NCI-H2081 treated with DMSO at 0.1 percent for 48 hours (cell line): ENCODE data around the gene UNC119B.
"Not testable (repeated sequence)": the region's sequence is repeated elsewhere in the genome, so short reads cannot be mapped to it uniquely, and the experiment has no call there.

ENCODE experiments used
- DNase-seq: peaks from one replicate; lab custom pipeline; 2025; lab: John Stamatoyannopoulos, UW

The UNC119B gene

DNA sequence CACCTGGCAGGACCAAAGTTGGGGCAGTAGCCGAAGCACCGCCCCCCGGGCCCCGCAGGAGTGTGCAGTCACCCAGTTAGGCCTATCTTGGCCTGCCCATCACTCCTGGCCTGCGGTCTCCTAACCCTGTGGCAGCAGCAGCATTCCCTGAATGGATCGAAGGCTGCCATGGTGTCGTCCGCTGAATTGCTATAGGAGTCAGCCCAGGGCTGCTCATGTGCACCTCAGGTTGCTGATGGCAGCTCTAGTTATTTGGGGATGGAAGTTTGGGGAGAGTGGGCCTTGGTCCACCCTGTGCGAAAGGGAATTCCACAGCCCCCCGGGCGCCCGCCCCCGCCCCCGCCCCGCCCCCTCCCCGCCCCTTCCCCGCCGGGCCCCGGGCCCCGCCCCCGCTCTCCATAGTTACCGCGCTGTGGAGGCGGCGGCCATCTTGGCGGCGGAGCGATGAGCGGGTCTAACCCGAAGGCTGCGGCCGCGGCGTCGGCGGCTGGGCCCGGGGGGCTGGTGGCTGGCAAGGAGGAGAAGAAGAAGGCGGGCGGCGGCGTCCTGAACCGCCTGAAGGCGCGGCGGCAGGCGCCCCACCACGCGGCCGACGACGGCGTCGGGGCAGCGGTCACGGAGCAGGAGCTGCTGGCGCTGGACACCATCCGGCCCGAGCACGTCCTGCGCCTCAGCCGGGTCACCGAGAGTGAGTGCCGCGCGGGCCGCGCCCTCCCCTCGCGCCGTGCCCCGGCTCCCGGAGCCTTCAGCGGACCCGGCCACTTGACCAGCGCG lies at the start of gene UNC119B:
Gene UNC119B, plus strand, starts transcription at position 428 of the 774 bp plus-strand sequence. Its CDS starts 17 bp downstream, at position 445.
- no peak for DNase-seq

DNA sequence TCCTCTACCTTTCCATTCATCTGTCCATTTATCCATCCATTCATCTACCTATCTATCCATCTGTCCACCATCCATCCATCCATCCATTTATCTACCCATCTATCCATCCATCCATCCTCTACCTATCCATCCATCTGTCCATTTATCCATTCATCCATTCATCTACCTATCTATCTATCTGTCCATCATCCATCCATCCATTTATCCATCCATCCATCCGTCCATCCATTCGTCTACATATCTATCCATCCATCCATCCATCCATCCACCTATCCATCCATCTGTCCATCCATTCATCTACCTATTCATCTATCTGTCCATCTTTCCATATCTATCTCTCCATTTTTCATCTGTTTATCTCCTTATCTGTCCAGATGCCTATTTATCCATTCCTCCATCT lies 48.8 kb upstream of the UNC119B start:
- DNase-seq, result no peak

GRCh38 chr12:120662879-120663278 lies 47.4 kb upstream of the UNC119B start:
- no peak for DNase-seq

GRCh38 chr12:120663741-120664140 lies 46.5 kb upstream of the UNC119B start:
- DNase-seq, result no peak

DNA sequence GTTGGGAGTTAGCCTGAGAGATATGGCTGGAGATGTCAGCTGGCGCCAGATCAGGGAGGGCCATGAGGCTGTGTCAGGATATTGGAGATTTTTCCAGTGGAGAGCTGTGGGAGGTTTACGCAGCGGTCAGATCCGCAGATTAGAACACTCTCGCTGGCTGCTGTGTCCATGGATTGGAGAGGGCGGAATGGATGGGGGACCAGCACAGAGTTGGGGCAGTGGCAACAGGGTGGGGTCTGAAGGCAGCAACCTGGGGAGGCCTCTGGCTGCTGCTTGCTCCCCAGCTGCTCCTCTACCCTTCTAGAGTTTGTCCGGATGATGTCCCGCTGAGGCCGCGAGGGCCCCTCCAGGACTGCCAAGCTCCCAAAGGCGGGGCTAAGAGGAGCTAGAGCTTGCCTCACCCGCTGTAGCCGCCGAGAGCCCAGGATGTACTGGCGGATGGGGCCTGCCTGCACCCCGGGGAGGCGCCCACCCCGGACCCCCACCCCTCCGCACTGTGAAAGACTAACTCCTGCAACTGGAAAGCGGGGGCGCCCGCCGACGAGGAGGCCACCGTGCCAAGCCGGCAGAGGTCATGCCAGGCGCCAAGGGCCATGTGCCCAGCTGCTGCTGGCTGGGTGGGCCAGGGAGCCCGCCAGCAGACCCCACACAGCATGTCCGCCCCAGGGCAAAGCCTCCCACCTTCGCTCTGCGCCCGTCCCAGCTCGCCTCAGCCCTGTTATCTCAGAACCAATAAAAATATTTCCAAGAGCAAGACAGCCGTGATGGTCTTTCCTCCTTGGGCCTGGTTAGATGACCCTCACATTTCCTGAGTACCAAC lies 43.5 kb upstream of the UNC119B start:
- no peak for DNase-seq

GRCh38 chr12:120668091-120668867 lies 42.0 kb upstream of the UNC119B start:
- no peak for DNase-seq

GRCh38 chr12:120668868-120669840 lies 41.1 kb upstream of the UNC119B start:
- no peak for DNase-seq

GRCh38 chr12:120670237-120670636 lies 40.0 kb upstream of the UNC119B start:
- not testable (repeated sequence) for DNase-seq

DNA sequence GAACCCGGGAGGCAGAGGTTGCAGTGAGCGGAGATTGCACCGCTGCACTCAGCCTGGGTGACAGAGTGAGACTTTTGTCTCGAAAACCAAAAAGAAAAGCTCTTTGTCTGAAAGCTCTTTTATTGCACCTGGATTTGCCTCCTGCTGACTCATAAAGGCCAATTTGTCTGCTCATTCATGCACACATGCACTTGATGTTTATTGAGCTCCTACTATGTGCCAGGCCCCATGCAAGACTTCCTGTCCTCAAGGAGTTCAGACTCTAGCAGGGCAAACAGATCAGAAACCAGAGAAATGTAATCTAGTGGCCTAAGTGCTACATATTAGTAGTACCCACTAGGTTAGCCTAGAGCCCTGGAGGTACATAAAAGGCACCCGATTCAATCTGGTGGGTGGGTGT lies 39.6 kb upstream of the UNC119B start:
- no peak for DNase-seq

GRCh38 chr12:120674097-120674636 lies 36.1 kb upstream of the UNC119B start:
- no peak for DNase-seq

DNA sequence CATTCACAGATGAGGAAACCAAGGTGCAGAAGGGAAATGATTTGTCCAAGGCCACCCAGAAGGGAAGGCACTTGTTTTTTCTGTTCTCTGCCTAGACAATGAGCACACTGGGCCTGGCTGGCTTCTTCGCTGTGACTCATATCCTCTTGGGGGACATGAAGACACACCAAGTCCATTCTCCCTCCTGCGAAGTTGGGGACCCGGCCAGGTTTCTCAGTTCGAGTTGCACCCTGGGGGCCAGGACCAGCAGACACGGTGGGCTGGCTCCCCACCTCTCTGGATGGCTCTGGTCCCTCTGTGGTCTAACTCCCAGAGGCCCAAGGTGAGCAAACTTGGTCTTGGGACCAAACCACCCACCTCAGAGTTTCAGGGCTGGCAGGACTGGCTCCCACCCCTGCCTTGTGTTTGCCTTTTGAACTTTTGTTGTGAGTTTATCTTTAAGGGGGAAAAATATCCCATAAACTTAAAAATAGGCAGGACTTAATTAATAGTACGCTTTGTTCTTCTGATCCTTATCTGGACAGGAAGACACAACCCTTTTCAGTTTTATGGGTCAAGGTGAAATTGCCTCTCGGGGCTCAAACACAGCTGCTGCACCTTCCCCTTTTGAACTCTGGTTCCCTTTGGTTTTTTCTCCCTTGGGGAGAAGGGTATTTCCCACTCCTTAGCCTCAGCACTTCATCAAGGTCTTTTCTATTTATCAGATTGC lies 32.3 kb upstream of the UNC119B start:
- DNase-seq, result no peak

DNA sequence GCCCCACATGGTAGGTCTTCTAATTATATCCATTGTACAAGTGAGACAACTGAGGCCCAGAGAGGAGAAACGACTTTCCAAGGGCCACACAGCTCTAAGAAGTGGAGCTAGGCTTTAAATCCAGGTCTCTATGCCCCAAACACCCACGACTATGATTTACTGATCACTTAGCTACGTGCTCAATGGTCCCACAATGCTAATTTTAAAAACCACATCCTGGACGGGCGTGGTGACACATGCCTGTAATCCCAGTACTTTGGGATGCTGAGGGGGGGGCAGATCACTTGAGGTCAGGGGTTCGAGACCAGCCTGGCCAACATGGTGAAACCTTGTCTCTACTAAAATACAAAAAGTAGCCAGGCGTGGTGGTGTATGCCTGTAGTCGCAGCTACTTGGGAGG lies 31.7 kb upstream of the UNC119B start:
- DNase-seq, result no peak

DNA sequence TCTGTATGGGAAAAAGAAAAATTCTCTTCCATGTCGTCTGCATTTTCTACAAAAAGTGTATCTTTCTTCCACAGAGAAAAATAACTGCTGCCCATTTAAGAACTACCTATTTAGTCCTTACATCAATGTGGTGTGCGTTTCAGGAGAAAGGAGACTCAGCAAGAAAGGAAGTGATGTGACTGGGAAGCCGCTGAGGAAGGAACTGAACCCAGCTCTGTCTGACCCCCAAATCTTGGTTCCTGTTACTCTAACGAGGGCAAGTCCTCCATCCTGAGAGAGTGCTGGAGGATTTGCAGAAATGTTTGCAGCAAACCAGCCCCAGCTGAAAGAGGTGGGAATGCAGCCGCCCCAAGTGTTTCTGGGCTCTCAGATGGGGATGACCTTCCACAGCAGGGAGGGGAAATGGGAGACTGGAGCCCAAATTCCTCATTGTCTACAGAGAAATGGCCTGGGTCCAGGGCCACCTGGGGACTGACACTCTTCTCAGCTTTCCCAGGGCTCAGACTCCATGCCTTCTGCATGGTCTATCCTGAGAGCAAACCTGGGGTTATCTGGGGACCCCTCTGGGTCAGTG lies 30.0 kb upstream of the UNC119B start:
- DNase-seq, result no peak

- DNase-seq, result no peak
Measured at GRCh38 chr12:120684523-120684932, 25.7 kb upstream of the UNC119B start.

DNA sequence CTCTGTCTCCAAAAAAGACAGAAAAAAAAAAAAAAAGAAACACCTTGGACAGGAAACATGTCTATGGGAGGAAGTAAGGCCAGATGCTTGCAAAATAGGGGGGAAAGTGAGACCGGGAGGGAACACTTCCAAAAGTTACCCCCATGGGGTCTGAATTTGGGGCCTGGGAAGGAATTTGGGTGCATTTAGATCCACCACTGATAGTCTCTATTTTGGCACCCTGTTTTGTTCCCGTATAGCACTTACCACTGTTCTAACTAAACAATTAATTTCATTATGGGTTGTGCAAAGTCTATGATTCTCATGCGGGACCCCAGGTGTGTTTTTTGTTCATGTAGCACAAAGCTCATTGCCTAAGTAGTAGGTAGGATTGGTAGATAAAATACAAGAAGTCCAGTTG lies 24.7 kb upstream of the UNC119B start:
- no peak for DNase-seq

GRCh38 chr12:120686151-120686689 lies 24.0 kb upstream of the UNC119B start:
- peak; percentile 90 for DNase-seq

DNA sequence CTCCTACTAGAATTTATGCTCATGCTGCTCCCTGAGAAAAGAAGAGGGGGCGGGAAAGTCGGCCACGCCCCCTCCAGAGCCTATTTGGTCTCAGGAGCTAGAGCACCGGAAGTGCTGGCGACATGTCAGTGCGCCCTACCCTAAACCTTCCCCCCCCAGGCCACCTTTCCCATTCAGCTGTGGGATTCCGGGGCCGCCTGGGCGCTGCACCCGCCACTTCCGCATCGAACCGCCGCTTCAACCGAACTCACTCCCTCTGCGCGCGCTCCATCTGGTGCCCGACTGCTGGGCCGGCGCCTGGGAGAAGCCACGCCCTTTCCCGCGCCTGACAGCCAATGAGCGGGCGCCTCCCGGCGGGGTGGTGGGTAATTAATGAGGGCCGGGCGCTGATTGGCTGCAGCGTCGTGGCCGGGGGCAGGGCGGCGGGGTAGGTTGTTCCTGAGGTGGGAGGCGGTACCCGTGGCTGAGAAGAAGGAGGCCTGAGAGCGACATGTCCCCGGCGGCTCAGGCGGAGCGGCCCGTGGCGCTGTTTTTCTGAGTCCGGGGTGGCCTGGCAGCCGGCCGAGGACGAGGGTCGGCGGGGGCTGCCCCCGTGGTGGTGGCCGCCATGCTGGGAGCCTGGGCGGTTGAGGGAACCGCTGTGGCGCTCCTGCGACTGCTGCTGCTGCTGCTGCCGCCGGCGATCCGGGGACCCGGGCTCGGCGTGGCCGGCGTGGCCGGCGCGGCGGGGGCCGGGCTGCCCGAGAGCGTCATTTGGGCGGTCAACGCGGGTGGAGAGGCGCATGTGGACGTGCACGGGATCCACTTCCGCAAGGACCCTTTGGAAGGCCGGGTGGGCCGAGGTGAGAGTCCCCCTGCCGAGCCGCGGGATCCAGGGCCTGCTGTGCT lies 23.3 kb upstream of the UNC119B start, which contains the start of gene MLEC:
Gene MLEC, plus strand, starts transcription at position 460 of the 888 bp plus-strand sequence. Its CDS starts 148 bp downstream, at position 608.
- peak; percentile 89 for DNase-seq

- no peak for DNase-seq
Measured at GRCh38 chr12:120687578-120688289, 22.5 kb upstream of the UNC119B start.
